T follicular helper cell (primary cell): ENCODE measurements around the gene RBM17.
"Not testable (repeated sequence)": the region's sequence is repeated elsewhere in the genome, so short reads cannot be mapped to it uniquely, and the experiment has no call there.

Experiments used
- DNase-seq: peaks from one replicate; pipeline ENCODE4 v3.0.0-alpha.2; 2020; ENCODE audit warnings: low read depth

Gene RBM17

DNA sequence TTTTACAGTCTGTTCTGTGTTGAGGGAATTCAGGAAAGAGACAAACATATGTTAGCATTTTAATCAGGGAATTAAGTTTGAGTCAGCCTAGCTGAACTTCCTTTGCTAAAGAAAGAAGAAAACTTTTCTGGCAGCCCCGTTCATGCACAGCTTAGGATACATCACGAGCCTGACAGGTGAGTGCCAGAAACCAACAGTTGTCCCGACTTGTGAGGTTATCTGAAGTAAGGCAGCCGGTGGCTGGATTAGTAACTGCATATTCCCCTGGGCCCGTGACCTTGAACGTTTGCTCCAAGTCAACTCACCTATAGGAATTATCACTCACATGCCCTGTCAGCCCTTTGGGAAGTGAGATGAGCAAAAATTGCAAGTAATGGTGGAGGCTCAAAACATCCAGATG lies 24.1 kb downstream of the RBM17 start:
- DNase-seq = no peak

DNA sequence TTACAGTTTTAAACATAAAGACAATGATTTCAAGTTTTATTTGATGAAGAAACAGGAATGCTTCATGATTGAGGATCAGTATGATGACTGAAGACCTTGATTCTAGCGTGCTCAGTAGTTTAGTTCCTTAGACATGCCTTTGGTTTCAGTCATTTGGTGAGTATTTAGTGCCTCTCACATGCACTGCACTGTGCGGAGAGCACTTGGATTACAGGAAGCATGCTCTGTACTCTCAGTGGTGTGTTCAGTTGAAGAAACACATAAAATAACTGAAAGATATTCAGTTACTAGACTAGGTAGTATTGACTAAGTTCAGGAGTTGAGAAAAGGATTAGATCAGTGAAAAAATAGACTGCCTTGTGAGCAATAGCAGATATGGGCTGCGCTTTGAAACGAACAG lies 25.5 kb downstream of the RBM17 start:
- DNase-seq = no peak

DNA sequence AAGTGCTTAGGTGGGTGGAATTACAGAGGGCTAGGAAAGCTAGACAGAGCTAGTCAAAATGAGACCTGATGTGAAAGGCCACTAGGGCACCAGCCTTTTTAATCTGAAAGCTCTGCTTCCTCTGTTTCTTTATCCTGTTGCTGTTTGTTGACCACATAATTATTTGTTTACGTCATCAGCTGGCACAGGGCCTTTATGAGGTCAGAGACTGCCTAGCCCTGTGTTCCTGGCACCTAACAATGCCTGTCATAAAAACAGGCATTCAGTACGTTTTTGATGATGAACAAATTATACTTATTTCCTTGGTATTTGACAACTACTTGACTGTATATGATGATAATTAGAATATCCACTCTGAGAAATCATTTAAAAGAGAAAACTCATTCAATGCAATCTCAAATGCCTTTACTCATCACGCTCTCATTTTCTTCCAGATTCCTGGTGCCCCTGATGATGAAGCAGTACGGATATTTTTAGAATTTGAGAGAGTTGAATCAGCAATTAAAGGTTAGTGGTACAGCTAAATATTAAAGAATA lies 26.0 kb downstream of the RBM17 start:
- no peak for DNase-seq

DNA sequence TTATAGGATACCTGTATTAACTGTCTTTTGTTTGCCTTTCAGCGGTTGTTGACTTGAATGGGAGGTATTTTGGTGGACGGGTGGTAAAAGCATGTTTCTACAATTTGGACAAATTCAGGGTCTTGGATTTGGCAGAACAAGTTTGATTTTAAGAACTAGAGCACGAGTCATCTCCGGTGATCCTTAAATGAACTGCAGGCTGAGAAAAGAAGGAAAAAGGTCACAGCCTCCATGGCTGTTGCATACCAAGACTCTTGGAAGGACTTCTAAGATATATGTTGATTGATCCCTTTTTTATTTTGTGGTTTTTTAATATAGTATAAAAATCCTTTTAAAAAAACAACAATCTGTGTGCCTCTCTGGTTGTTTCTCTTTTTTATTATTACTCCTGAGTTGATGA lies 26.6 kb downstream of the RBM17 start:
- no peak for DNase-seq

DNA sequence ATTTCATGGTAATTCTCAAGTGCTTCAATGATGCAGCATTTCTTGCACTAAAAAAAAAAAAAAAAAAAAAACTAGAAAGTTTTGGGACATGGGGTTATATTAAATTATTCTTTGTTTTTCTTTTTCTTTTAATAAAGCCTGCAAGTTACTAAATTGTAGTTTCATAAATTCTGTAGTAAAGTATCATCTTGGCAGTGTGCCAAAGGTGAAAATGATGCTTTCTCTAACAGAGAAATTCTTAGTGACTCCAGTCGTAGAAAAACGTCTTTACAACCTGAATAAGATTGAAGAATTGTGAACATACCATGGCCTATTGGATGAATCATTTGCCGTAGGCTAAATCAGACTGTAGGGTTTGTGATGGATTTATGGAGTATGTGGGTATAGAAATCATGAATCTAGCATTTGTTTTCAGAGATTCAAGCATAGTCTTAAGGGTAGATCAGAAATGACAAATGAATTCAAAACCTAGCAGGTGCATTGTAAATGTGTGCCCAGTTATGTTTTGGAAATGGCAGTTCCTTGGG lies 27.1 kb downstream of the RBM17 start:
- DNase-seq = no peak

GRCh38 chr10:6116806-6117205 lies 28.0 kb downstream of the RBM17 start:
- no peak for DNase-seq

DNA sequence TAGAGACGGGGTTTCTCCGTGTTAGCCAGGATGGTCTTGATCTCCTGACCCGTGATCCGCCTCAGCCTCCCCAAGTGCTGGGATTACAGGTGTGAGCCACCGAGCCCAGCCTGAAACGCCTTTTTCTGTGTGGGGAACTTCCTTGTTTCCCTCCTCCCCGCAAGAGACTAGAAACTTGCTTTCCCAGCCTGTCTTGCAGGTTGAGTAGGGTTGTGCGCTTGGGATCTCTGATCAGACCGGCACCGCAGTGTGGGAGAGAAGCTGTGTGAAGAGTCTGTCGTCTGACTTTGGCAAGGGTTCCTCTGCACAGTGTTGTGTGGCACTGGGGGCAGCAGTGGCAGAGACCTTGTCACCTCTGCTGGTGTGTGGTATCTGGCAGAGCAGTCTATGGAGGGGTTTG lies 28.9 kb downstream of the RBM17 start:
- DNase-seq = no peak

DNA sequence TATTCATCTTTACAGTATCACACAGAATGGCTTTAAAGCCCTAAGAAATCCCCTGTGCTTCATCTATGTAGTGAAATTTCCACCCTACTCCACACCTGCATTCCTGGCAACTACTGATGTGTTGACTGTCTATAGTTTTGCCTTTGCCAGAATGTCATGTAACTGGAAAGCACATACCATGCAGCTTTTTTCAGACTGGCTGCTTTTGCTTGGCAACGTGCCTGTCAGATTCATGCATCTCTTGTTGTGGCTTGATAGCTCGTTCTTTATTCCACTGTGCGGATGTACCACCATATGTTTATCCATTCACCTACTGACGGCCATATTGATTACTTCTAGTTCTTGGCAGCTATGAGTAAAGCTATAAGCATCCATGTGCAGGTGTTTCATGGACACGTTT lies 30.6 kb downstream of the RBM17 start:
- DNase-seq = no peak

GRCh38 chr10:6119962-6120361 lies 31.1 kb downstream of the RBM17 start:
- no peak for DNase-seq

GRCh38 chr10:6120691-6121090 lies 31.9 kb downstream of the RBM17 start:
- no peak for DNase-seq

- DNase-seq = no peak
Measured at GRCh38 chr10:6121146-6121545, 32.3 kb downstream of the RBM17 start.

DNA sequence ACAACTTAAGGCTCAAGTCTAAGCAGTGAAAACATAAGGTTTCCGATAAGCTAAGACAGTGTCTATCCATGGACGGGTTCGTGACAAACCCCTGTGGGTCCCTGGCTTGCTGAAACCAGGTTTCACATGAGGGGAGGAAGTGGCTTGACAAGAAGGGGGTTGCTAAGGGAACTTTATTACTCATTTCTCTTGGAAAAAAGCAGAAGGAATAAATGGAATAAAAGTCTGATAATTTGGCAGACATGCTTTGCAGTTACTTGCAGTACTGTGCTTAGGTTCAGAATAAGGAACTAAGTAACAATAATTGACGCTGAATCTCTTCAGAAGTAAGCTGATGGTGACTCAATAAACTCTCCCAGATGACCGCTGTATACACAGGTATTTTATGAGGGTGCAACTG lies 34.7 kb downstream of the RBM17 start:
- no peak for DNase-seq

- DNase-seq = no peak
Measured at GRCh38 chr10:6124666-6125065, 35.8 kb downstream of the RBM17 start.

- not testable (repeated sequence) for DNase-seq
Measured at GRCh38 chr10:6127461-6127860, 38.6 kb downstream of the RBM17 start.

DNA sequence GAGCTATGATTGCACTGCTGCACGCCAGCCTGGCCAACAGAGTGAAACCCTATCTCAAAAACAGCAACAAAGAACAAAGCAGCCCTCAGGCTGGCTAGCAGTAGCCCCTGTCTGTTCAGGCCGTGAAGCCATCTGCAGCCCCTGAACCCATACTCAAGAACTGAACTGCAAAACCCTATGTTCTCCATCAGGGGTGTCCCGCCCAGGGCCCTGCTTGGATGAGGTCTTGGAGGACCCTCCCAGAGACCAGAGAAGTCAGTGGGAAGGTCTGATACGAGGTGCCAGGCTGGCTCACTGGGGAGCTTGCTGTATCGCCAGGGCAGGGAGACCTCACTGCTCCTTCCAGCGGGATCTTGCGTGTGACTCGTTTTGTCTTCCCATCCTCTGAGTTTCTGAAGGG lies 39.3 kb downstream of the RBM17 start:
- DNase-seq = no peak

- no peak for DNase-seq
Measured at GRCh38 chr10:6128591-6129251, 39.9 kb downstream of the RBM17 start.

DNA sequence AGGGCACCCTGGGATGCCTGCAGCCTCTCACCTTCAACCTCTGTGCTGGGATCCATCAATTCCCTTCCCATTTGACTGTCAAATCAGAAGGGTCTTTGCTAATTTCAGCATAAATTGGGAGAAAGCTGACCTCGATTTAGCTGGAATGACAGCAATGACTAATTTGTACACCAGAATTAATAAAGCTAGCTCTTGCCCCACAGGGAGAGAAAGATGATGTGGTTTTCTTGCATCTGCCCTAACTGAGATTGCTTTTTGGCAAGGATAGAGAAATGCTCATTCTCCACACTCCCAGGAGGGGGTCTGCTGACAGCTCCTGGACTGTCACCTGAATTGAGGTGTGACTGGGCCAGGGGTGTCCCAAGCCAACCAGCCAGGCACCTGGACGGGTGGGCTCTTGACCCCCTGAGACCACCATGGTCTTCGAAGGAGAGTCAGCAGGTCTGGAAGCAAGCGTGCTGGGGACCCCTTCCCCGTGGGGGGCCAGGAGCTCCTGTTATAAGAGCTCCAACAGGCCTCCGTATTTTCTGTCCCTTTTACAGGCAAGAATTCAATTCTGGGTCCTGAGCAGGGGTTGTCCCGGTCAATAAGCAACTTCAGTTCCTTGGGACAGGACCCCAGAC lies 42.1 kb downstream of the RBM17 start:
- DNase-seq = no peak

DNA sequence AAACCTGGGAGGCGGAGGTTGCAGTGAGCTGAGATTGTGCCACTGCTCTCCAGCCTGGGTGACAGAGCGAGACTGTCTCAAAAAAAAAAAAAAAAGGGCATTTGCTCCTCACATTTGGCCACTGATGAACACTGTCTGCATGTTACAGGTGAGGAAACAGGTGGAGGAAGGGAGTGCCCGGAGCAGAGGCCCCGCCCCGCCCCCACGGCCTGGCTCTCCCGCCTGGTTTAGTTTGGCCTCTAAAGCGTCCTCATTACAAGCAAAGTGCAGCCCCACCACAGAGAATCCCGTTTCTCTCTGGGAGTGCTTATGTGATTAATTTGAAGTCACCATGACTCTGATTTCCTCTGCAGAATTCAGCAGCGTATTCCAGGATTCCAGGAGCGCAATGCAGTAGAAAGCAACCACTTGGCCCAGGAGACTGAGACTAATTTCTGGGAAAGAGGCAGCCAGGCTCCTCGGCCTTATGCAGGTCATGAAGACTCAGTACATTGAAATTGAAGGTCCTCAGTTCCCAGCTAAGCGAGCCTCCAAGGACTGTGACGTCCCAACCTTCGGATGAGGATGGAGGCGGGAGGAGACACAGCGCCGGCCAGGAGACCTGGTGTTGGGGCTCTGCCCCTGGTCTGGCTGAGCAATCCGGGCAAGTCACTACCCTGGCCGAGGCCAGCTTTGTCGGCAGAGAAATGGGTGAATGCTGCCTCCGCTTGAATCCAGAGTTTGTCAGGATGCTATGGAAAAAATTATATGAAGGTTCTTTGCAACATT lies 44.7 kb downstream of the RBM17 start:
- DNase-seq = no peak

DNA sequence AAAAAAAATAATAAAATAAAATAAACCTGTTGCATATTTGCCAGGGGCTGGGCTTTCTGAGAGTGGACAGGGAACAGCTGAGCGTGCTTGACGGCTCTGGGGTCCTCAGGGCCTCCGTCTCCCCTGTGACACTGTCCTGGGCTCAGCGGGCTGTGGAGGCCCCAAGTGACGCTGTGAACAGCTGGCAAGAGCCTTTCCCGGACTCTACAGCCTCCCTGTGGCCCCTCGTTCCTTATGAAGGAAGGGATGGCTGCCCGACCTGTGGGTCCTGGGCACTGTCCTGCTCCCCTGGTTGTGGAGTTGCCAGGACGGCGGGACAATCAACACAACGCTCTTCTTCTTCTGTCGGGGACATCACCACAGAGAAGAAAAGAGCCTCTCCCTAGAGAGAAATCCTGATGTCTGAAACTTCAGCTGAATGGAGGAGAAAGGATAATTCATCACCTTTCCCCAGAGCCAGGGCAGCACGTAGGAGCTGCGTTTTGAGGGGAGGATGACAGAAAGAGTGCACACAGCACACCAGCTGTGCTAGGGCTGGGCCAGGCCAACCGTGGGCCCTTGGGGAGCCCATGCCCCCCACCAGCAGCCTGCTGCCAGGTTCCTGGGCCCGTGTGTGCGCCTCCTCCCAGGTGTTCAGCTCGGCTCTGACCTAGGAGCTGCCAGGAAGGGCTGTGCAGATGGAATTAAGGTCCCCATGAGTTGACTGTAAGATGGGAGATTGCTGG lies 45.4 kb downstream of the RBM17 start:
- DNase-seq = no peak

DNA sequence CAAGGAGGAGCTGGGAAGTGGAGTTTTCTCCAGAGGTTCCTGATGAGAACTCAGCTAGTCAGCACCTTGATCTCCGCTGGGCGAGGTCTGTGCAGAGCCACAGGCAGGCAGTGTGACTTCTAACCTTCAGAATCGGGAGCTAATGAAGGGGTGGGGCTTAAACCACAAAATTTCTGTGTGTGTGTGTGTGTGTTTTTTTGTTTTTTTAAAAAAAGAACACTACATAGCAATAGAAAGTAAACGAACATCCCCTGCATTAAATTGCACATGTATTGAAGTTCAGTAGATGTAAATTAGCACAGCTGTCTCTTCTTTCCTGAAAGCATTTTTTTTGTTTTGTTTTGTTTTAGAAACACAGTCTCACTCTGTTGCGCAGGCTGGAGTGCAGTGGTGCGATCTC lies 46.2 kb downstream of the RBM17 start:
- DNase-seq = no peak

GRCh38 chr10:6135589-6136168 lies 46.8 kb downstream of the RBM17 start:
- no peak for DNase-seq
